NCI-H2227 (cell line): Measurements from ENCODE around the gene PLEKHA5.

Experiments used
- DNase-seq: peaks from one replicate; lab custom pipeline; 2025; ENCODE audit not compliant: unreplicated experiment; lab: John Stamatoyannopoulos, UW

The PLEKHA5 gene

DNA sequence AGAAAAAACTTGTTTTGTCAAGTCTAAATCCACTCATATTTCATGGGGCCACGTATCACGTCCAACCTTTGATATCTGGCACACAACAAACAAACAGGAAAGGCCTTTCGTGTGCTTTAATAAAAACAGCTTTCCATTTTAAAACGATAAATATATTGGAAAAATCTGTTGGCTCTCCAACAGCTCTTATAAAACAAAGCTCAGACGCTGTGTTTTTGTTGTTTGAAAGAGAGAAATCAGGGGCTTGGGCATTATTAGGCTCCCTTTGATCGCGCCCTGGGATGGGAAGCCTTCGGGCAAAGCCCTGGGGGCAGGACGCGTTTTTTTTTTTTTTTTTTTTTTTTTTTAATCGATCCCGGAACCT lies 429 bp upstream of the PLEKHA5 start:
- no peak for DNase-seq

DNA sequence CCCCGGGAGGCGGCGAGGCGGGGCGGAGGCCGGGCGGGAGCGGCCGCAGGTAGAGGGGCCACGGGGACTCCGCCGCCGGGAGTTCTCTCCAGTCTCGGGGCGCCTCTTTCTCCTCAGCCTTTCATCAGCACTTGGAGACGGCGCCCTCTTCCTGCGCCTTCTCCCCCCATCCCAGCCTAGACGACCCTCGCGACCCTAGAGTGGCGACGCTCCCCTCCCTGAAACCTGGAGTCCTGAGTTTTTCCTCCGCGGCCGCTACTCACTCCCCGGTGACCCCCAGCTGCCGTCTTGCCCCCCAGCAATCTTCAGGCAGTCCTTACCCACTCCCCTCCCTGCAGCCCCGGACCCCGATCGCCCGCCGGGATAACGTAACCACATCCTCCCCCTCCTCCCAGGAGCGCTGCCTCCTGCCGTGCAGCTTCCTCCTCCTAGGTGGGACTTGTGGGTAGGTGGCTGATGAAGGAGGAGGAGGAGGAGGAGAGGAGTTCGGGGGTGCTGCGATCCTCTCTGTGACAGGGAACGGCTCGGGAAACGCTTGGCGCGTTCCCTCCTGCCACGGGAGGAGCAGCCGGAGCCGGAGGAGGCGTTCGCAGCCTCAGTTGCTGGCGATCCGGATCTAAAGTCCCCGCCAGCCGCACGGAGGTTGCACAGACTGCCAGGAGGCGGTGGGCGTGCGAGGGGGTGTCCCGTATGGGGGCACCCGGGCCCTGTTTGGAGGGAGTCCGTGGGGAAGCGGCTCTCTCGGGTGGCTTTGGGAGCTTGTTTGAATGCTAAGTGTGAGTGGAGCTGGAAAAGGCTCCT lies 891 bp downstream of the PLEKHA5 start:
- peak; percentile 26 for DNase-seq

DNA sequence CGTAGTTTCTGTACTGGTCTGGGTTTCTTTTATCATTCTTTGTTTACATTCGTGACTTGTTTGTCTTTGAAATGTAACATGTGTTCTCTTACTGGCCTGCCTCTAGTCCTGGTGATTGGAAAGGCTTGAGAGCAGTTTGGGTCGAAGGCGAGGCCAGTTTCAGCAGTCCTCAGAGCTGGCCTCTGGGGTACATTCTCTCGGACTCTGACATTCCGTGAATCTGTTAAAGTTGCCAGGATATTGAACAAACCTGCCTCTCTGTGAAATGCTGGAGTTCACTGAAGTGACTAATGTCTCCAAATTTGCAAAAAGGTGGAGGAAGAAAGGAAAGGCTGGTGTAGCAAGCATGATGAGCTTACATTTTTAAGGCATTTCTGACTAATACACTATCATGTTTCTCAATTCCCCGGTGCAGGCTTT lies 1.5 kb downstream of the PLEKHA5 start:
- DNase-seq: no peak

DNA sequence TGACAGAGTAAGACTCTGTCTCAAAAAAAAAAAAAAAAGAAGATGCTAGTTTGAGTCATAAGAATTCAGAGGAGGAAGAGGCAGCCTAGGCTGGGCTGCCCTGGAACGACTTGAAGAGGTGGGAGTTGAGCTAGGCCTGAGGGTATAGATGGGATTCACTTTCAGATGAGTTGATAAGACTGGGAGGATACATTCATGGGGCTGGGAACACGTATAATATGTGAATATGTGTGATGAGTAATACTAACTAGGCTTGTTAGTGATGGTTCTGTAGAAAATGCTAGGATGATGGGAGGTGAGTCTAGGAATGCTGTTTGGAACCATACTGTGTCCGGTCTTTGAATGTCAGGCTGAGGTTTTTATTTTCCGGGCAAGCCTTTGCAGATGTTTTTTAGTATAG lies 9.0 kb downstream of the PLEKHA5 start:
- DNase-seq: no peak

DNA sequence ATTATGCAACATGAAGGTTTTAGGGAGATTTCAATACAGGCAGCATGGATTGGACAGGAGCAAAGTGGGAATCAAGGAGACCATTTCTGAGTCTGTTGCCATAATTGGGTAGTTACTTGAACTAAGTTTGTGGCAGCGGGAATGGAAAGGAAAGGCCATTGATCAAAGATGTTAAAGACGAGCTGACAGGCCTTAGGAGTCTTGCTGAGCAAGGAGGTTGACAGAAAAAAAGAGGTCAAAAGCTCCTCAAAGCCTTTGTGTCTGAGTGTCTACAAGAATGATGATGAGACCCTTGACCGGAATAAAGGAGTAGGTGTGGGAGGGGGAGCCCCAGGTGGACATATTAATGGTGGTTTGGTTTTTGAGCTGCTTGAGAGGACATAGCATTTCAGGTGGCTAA lies 9.4 kb downstream of the PLEKHA5 start:
- DNase-seq: peak; percentile 24

DNA sequence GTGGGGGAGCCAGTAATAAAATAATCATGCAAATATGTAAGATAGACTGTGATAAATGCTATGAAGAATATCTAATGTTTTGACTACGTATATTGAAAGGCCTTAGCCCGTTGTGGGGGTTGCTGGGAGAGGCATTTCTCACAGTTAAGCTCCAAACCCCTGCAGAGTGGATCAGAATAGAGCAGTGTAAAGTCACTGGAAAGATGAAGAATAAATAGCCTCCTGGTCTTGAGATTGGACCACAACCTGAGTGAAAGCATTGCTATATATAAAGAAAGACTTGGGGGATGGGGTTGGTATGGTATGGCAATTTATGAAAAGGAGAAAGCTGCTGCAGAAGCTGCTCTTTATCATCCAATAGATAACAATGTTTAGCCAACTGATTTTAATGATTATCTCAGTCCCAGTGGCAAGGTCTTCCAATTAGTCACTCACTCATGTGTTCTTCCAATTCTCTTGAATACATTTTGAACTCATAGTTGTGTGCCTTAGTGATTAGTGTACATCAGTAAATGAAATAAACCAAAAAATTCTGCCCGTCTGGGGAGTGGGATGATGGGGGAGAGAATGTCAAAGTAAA lies 10.2 kb downstream of the PLEKHA5 start:
- DNase-seq: no peak

DNA sequence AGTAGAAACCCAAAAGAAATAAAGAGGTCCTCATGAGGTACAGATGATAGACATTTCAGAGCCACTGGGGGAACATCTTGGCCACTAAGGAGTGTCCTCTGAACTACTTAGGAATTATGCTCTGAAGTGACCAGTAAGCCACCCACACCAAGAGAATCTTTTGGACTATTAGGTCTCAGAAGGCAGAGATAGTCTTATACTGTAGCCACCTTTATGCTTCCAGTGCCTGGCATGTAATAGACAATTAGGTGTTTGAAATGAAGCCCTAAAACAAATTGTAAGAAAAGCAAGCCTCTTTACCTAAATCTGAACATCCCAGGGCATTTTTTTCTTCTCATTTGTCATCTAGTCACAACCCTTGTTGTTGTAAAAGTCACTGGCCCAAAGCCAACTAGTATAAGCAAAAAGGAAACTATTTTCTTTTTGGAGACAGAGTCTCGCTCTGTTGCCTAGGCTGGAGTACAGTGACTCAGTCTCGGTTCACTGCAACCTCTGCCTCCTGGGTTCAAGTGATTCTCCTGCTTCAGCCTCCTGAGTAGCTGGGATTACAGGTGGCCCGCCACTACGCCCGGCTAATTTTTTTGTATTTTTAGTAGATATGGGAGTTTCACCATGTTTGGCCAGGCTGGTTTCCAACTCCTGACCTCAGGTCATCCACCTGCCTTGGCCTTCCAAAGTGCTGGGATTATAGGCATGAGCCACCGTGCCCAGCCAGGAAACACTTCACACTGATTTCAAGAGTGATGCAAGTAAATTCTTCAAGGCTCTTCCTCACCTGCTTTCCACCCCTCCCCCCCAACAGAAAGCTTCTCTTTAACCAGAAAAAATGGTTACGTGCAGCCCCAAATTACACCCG lies 11.1 kb downstream of the PLEKHA5 start:
- DNase-seq: no peak

DNA sequence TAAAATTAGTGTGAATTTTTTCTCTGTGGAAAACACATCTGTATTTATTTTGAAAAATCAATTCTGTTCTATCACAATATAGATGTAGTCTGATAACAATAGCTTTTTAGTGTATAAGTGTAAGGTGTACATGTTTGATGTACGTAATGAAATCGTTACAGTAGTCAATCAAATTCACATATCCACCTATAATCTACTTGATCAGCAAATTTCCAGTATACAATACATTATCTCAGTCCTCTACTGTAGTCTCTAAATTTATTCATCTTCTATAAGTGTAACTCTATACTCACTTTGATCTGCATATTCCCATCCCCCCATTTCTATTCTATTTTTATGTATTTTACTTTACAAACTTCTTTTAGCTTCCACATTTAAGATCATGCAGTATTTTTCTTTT lies 13.0 kb downstream of the PLEKHA5 start:
- DNase-seq: no peak

DNA sequence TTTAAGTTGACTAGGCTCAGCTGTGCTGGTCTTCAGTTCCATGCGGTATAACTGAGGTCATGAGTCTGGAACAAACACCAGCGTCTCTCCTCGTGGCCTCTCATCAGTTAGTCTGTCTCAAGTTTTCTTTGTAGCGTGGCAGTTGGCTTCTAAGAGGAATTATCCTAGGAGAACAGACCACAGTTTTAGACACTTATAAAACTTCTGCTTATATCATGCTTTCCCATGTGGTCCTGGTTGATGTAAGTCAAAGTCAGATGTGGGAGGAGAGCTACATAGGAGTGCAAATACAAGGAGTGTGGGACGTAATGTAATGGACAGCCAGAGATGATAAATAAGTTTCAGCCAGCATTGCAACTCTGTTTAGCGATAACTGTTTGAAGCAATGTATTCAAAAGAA lies 14.8 kb downstream of the PLEKHA5 start:
- DNase-seq: no peak

DNA sequence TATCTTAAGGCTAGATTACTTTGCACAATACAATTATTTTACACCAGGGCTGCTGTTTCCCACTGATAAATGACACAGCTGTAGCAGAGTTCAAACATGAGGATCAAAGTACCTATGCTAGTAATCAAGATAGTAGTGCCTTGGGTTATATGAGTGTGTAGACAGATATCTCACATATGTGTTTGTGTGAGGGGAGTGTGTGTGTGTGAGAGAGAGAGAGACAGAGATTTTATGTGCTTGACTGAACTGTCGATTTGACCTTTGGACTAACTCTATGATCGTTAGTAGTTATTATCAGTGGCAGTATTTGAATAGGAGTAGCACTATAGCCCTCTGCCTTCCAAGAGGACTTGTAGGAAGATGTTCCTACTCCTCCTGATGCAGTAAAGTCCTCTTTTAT lies 15.5 kb downstream of the PLEKHA5 start:
- no peak for DNase-seq

DNA sequence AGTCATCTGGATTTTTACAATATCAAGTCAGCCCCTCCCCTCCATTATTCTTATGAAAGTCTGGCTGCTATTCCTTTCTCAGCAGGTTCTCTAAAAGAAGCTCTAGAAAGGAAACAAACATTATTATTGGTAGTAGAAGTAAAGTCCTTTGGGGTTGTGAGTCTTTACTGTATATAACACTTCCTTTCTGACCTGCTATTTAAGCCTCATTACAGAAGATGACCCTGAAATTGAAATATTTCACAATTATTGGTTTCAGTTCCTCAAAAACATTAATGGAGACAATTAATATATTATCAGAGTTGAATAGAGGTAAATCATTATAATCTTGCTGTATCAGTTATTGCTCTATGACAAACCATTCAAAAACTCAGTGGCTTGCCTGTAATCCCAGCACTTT lies 19.3 kb downstream of the PLEKHA5 start:
- no peak for DNase-seq

DNA sequence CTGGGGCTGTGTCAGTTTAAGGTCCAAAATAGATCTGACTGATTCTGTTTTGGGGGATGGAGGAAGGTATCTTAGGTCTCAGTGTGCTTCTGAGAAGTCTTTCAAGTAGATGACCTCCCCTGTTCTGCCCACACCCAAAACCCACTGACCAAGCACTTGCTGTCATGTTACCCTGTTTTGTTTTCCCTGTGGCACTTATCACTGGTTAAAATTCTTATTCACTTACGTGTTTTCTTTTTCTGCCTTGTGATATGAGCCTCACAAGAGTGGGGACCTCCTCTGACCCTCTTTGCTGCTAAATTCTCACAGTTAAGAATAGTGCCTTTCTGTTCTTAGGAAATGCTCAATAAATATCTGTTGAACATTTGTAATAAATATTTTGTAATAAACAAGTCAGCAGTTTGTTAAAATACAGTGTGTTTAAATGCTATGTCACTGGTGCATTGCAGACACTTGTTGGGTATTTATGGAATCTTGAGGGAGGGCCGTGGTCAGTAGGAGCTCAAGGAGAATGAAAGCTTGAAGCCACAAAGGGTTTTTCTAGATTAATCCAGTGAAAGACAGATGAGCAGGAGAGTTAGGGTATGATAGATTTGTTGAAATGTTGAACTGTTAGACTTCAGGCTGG lies 20.9 kb downstream of the PLEKHA5 start:
- DNase-seq: no peak

DNA sequence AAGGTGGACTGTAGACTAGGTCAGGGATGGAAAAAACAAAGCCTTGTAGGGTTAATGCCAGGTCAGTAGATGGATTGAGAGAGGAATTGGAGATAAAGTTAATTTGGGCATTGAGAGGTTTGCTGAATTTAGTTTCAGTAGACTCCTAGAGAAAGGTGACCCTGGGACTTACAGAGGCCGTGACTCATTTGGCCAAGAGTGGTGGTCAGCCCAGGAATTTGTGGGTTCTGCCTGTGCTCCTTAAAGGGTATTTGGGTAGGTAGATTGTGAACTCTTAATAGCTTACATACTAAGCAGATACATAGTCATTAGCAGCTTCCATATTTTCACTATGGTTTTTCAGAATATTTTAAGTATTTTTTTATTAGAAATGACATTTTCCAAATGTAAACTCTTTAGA lies 21.8 kb downstream of the PLEKHA5 start:
- DNase-seq: no peak

DNA sequence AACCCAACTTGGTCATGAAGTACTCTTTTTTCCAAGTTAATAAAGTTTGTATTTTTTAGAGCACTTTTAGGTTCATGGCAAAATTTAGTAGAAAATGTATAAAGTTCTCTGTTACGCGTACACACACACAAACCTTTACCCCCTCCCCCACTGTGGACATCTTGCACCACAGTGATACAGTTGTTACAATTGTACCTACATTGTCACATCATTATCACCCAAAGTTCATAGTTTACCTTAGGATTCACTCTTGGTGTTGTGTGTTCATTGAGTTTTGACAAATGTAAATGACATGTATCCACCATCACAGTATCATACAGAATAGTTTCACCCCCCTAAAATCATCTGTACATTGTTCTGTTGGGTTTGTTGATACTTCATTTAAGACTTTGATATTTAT lies 23.9 kb downstream of the PLEKHA5 start:
- no peak for DNase-seq

DNA sequence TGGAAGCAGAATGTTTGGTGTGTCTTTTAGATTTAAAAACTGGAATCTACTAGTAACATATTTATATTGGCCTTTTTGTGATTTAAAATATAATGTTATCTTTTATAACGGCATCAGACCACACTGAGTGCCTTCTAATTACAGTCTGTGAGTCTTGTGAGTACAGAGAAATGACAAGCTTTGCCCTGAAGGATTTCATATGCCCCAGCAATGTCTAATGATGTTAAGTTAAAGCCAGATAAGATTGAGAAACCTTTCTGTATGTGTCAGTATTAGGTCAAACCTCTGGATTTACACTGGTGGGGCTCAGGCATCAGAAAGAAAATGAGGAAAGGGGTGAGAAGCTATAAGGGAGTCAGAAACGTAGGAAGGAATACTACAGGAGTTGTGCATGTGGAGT lies 25.2 kb downstream of the PLEKHA5 start:
- DNase-seq: no peak

DNA sequence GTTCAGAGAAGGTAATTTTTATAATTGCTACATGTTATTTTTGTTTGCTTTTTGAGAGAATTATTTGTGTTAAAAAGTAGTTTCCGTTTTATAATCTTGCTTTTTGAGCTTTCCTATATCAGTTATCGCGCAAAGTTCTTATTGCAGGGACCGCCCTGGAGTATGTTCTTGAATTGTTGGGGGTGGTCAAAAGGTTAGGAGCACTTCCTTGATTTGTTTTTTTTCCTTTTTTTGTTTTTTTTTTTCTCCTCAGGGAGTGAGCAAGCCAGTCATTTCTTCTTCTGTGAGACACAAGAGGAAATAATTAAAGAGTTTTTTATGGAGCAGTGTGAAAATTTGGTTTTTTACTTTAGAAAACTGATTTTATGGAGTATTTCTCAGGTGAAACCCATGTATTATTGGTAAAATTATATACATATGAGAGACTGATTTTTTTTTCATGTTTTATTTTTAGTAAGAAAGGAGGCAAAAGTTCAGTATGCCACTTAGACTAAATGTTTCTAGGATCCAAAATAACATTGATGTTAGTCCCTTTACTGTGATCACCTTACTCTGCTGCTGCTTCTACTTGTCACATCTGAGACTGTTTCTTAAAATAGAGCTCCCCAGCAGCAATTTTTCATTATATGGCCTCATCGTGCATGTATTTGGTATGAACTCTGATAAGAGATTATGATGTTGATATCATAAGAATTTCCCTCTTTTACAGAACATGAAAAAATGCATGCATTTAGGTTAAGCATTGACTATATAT lies 26.6 kb downstream of the PLEKHA5 start:
- DNase-seq: no peak

DNA sequence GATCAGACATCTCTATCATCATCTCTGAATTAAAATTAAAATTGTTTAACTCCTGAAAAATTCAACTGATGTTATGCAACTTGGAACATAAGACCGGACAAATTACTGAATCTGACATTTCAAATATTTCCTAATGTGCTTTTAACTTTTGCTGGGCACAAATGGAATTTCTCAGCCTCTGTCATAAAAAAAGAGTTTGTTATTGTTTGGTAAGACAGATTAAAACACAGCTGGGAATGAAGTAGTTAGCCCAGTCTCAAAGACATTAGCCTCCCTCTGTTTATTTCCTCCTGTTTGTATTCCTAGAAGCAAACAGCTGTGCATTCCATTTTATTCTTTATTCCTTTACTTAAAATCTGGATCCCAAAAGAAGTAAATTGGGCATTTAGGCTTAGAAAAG lies 29.4 kb downstream of the PLEKHA5 start:
- DNase-seq: no peak

DNA sequence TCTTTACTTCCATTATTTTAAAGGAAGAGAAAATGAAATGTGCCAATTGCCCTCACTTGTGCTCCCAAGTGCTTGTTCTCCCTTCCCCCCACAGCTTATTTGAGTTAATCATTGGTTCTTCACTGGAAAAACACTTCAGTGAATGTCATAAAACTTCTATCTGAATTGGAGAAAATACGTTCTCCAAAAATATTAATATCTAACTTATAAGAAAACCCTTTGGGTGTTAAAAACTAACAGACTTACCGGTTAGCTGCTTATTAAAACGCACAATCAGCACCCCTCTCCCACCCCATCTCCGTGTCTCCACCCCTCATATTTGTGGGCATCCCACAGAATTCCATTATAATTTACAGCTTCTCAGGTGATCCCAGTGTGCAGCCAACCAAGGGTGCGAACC lies 31.7 kb downstream of the PLEKHA5 start:
- DNase-seq: no peak

DNA sequence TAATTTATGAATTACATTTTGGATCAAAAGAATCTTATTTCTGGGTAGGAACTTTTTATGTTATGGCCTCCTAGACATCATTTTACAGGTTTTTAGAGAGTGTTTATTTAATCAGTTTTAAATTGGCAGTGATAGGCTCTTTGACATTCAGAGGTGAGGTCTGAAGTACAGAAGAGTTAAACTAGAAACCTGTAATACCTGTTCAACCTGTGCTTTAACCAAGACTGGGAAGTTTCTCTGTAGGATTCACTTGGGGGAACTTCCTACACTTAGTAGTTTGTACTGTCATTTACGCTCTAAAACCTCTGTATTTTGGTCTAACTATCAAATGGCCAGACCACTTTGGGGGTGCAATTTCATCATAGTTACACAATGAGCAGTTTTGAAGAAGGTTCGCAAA lies 35.9 kb downstream of the PLEKHA5 start:
- DNase-seq: no peak

DNA sequence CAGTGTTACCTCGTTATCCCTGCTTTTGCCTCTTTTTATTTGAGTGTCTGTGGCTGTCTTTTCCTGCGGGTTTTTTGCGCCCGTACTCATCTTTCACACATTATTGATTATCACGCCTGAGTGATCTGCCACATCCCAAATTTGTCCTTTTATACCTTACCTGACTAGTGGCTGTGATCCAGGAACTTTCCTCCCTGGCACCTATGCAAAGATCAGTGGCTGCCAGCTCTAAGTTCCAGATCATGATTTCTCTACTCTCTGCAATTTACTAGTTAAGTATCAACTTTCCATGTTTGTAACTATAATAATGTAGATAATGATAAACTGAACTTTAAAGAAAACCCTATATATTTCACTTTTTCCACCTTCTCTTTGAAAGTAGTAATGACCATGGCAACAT lies 36.9 kb downstream of the PLEKHA5 start:
- DNase-seq: no peak

DNA sequence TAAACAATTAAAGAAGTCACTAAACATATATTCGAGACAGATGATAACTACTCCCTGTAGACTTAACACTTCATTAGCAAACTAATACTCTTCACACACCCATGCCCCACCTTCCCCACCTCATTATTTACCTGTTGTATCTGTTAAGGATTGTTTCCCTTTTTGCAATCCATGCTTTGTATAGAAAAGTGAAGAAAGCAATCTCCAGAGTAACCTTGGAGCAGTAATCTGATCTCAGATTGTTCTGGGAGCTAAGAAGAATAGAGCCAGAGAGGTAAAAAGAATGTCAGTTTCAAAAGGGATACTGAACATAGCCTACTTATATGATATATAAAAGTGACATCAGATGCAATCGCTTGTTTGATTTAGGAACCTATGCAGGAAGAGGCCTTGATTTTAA lies 37.4 kb downstream of the PLEKHA5 start:
- no peak for DNase-seq
